Testis (tissue), 5 donors: ENCODE measurements around the gene EVPL. TPM values are rescaled to one million over a fixed set of nuclear protein-coding genes. Genes with fewer than 3 reads are reported as not detected.

Source experiments
- DNase-seq: peaks from one replicate; pipeline ENCODE4 v3.0.0-alpha.2; 2019
- H3K27ac ChIP-seq, 2 donors: fragments of 200-600 bp; sonication (generic); one replicate each; pipeline ENCODE4 v1.5.1; 2019
- H3K27me3 ChIP-seq: fragments of 200-600 bp; sonication (generic); one replicate; pipeline ENCODE4 v1.5.1; 2019
- H3K36me3 ChIP-seq: fragments of 200-600 bp; sonication (generic); one replicate; pipeline ENCODE4 v1.5.1; 2017; ENCODE audit warnings: low read depth; ENCODE audit errors: missing control alignments
- H3K4me1 ChIP-seq: fragments of 200-600 bp; sonication (generic); one replicate; pipeline ENCODE4 v1.5.1; 2019
- H3K4me3 ChIP-seq, 2 donors: fragments of 200-600 bp; sonication (generic); one replicate each; pipeline ENCODE4 v1.5.1; 2017 to 2019
- H3K9me3 ChIP-seq: fragments of 200-600 bp; sonication (generic); one replicate; pipeline ENCODE4 v1.5.1; 2017
- POLR2A ChIP-seq: fragments of 450-650 bp; IDR thresholded peaks from one replicate; pipeline ENCODE4 v1.6.1; 2017; ENCODE audit warnings: antibody characterized with exemption, mild to moderate bottlenecking, moderate library complexity
- WGBS, 2 donors: methylation state at CpG; one replicate each; pipeline ENCODE4 v1.1.5; 2018; 5-methylcytosine and 5-hydroxymethylcytosine counted together
- intact Hi-C: fragments of 100-400 bp; cut with DNase I; formaldehyde crosslinking; loops from one replicate; pipeline ENCODE4 v1.15.1; 2023; ENCODE audit warnings: low total_unique reads
- long read RNA-seq, 2 donors: transcript quantifications; one replicate each; lab custom pipeline, GENCODE V29; 2026
- polyA plus RNA-seq: library from polyadenylated mRNA; stranded (reverse); fragments of 350-450 nt; fragmentation: Illumina TruSeq; extraction: RNeasy Lipid Tissue Mini Kit (QIAGEN cat#74804); gene quantifications from one replicate; pipeline ENCODE4 v1.2.3, GENCODE V29; 2014; ENCODE audit warnings: low read depth, low replicate concordance; ENCODE audit not compliant: insufficient read depth
- total RNA-seq, 2 donors: library from RNA; depleted of rRNA; stranded (reverse); fragments of >200 nt; gene quantifications; one replicate each; pipeline ENCODE4 v1.2.3, GENCODE V29; 2016
- TF ChIP-seq, protein P1 (sequence below), 3 experiments: fragments of 450-650 bp in 2 of 3; fragments of 200-600 bp in 1 of 3; sonication (generic) in 1 of 3; IDR thresholded peaks; one replicate each; pipeline ENCODE4 v1.5.1; 2016 to 2019; ENCODE audit warnings: antibody characterized with exemption in 3 of 3, mild to moderate bottlenecking in 2 of 3, moderate library complexity in 1 of 3

Gene EVPL
- total RNA-seq (1 to 10 TPM; 2.7 to 3.5 TPM), polyA plus RNA-seq (1.2 TPM)
- long read RNA-seq, donor 1, result 0 reads
- long read RNA-seq, donor 2, result 0 reads

DNA sequence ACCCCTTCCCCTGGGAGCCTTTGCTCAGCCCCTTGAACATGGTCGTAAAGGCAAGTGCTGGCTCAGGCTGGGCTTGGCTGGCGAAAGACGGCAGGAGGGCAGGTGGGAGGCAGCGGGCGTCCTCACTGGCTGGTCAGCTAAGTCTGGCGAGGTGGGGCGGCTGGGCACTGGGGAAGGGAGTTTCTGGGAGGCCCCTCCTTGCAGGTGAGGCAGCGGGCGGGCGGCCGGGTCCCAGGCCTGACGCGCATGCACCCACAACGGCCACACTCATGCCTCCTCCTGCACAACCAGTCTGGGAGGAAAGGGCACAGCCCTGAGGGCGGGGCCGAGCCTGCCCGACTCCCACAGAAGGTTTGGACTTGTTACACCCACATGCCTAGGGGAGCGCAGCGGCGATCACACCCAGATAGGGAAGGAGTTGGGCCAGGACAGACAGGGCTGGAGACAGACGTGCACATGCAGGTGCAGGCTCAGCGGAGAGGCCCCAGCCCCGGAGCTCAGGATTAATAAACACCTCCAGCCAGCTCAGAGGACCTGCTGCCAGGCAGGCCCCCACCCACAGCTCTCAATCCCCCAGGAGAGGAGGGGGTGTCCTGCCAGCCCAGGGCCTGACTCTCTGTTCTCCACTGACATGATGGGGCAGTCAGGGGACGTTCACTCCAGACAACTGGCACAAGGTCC lies at the start of gene EVPL:
EVPL (minus strand) TSS at position 148 of the 681 bp plus-strand sequence; CDS start at position 40, 108 bp downstream.
- no peaks in the 10 kb centered on the region for H3K36me3 ChIP-seq
- intact Hi-C loops, result no loop called here
- H3K27ac ChIP-seq, result no peak within 1 kb of the TSS
- WGBS, 2 donors, result 70 to 84% methylated on average over 20 to 23 of the region's 24 CpGs
- no peak for TF ChIP-seq POLR2A
- TF ChIP-seq, protein P1, sequence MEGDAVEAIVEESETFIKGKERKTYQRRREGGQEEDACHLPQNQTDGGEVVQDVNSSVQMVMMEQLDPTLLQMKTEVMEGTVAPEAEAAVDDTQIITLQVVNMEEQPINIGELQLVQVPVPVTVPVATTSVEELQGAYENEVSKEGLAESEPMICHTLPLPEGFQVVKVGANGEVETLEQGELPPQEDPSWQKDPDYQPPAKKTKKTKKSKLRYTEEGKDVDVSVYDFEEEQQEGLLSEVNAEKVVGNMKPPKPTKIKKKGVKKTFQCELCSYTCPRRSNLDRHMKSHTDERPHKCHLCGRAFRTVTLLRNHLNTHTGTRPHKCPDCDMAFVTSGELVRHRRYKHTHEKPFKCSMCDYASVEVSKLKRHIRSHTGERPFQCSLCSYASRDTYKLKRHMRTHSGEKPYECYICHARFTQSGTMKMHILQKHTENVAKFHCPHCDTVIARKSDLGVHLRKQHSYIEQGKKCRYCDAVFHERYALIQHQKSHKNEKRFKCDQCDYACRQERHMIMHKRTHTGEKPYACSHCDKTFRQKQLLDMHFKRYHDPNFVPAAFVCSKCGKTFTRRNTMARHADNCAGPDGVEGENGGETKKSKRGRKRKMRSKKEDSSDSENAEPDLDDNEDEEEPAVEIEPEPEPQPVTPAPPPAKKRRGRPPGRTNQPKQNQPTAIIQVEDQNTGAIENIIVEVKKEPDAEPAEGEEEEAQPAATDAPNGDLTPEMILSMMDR (IDR thresholded peaks at IDR 0.05), result no peak
- H3K4me1 ChIP-seq, result peaks cover 7% of the 10 kb centered on the region
- H3K9me3 ChIP-seq, result no peaks in the 10 kb centered on the region
- no peak for DNase-seq
- H3K4me3 ChIP-seq, result no peak within 1 kb of the TSS
- H3K27me3 ChIP-seq, result no peaks in the 10 kb centered on the region

DNA sequence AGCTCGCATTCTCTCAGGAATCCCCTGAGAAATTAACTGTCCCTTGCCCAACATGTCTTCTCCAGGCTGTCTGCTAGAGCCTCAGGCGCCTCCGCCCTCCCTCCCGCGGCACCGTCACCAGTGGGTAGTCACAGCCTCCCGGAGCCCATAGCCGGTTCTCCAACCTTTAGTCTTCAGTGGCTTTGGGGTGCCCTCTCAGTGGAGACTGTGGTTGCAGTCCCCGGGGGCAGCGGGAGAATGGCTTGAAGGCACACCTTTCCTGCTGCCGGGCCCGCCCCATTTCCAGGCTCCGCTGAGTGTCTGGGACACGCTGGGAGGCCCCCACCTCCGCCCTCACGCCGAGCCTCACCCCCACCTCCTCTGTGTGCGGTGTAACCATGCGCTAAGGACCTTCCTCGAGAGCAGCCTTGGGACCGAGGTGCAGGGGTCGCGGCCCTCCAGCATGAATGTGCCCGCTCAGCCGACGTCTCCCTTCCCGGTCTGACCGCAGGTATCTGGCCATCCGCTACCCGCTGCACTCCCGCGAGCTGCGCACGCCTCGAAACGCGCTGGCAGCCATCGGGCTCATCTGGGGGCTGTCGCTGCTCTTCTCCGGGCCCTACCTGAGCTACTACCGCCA lies 49.1 kb upstream of the EVPL start:
- 2 to 10% methylated on average over 7 to 41 of the region's 41 CpGs for WGBS, 2 donors

DNA sequence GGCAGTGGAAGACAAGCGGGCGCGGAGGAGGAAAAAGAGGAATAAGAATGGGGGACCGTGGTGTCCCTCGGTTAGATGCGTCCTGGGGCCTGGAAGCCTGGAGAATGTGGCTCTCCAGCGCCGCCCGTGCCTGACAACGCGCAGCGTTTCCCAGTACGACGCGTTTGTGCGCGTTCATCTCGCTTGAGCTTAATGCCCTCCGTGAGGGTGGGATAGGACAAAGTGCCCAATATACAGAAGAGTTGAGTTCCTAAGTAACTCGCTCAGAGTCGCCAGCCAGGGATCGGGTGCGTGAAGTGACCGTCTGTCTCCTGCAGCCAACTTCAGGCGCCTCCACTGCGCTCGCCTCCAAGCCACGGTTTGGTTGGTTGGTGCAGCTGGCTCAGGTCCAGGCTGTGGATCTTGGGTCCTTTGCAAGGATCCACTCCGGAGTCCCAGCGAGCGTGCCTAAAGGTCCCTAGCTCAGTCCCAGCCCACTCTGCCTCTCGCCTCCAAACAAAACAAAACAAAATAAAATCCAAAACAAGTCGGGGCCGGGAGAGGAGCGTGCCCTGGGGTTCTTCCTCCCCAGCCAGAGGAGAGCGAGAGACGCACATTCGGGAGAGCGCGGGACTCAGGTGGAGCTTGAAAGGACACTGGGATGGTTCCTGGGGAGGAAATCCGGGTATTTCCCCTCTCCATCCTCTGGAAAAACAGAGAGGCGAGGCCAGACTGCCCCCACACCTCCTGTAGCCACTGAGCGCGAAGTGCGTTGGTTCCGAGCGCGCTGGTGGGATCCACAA lies 48.4 kb upstream of the EVPL start:
- TF ChIP-seq POLR2A, result no peak
- TF ChIP-seq, protein P1 (IDR thresholded peaks at IDR 0.05), result no peak
- H3K27me3 ChIP-seq, result no peaks in the 10 kb centered on the region
- H3K4me3 ChIP-seq, result no peak overlapping the region
- no peak overlapping the region for H3K27ac ChIP-seq
- H3K9me3 ChIP-seq, result no peaks in the 10 kb centered on the region
- intact Hi-C loops, result no loop called here
- DNase-seq, result no peak
- H3K36me3 ChIP-seq, result no peaks in the 10 kb centered on the region
- WGBS, 2 donors, result 1% methylated on average over 29 to 48 of the region's 48 CpGs
- peaks cover 47% of the 10 kb centered on the region for H3K4me1 ChIP-seq

More for the DNA sequence above, 49.1 kb upstream of the EVPL start:
- no peaks in the 10 kb centered on the region for H3K36me3 ChIP-seq
- intact Hi-C loops, result no loop called here
- peaks cover 40% of the 10 kb centered on the region for H3K4me1 ChIP-seq
- no peak overlapping the region for H3K4me3 ChIP-seq
- no peak overlapping the region for H3K27ac ChIP-seq
- TF ChIP-seq, protein P1 (IDR thresholded peaks at IDR 0.05), result no peak
- TF ChIP-seq POLR2A, result no peak
- DNase-seq, result no peak
- no peaks in the 10 kb centered on the region for H3K27me3 ChIP-seq
- H3K9me3 ChIP-seq, result no peaks in the 10 kb centered on the region

DNA sequence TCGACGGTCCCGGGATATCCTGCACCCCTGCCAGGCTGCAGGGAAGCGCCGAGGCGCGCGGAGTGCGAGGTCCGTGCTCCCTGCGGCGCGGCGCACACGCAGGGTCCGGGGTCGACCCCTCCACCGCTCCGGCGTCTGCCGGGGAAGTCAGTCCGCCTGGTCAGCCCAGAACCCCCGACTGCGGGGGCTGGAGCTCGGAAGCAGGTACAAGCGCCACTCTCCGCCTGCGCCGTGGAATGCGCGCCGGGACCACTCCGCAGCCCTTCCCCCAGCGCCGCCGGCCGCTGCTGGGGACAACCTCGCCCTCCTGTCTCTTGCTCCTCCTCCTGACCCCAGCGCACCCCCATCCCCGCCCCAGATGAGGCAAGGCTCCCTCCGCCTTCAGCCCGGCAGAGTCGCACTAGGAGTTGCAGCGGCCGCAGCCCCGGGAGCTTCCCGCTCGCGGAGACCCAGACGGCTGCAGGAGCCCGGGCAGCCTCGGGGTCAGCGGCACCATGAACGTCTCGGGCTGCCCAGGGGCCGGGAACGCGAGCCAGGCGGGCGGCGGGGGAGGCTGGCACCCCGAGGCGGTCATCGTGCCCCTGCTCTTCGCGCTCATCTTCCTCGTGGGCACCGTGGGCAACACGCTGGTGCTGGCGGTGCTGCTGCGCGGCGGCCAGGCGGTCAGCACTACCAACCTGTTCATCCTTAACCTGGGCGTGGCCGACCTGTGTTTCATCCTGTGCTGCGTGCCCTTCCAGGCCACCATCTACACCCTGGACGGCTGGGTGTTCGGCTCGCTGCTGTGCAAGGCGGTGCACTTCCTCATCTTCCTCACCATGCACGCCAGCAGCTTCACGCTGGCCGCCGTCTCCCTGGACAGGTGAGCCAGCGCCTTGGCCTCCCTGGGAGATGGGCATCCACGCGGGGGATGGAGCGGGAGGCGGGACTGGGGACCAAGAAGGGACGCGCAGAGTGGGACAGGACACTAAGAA lies 47.6 kb upstream of the EVPL start, which contains the start of gene GALR2:
GALR2 (plus strand) TSS at position 392 of the 974 bp plus-strand sequence; CDS start at position 495, 103 bp downstream.
- no peaks in the 10 kb centered on the region for H3K27me3 ChIP-seq

More for the DNA sequence above, 47.6 kb upstream of the EVPL start, which contains the start of gene GALR2:
- H3K36me3 ChIP-seq, result no peaks in the 10 kb centered on the region
- H3K27ac ChIP-seq, result no peak within 1 kb of the TSS
- H3K4me1 ChIP-seq, result peaks cover 39% of the 10 kb centered on the region
- DNase-seq, result no peak
- no peak for TF ChIP-seq POLR2A
- TF ChIP-seq, protein P1 (IDR thresholded peaks at IDR 0.05), result no peak
- 1 to 4% methylated on average over 9 to 87 of the region's 92 CpGs for WGBS, 2 donors
- intact Hi-C loops, result no loop called here
- no peaks in the 10 kb centered on the region for H3K9me3 ChIP-seq
- H3K4me3 ChIP-seq, result no peak within 1 kb of the TSS
